ENCODE data around the gene CBX2. TPM values are rescaled to one million over a fixed set of nuclear protein-coding genes. Genes with fewer than 3 reads are reported as not detected.

Gene CBX2
- total RNA-seq, 1 experiment from 2014 or later, result 8.0 TPM

Other genes starting within 250 kb of the CBX2 start
- gene RBFOX3, start 167.1 kb upstream of the CBX2 start, total RNA-seq (2014; rRNA removed; shearing (Covaris generic)), result 0.35 TPM in 1 of 2 replicates, not detected in the other
- not detected in 2 replicates for gene ENPP7, start 47.2 kb upstream of the CBX2 start, total RNA-seq (2014; rRNA removed; shearing (Covaris generic))
- gene CBX8, start 18.9 kb downstream of the CBX2 start, total RNA-seq (2014; rRNA removed; shearing (Covaris generic)), result 7.6 and 9.0 TPM in 2 replicates
- gene CBX4, start 61.3 kb downstream of the CBX2 start, total RNA-seq (2014; rRNA removed; shearing (Covaris generic)), result 29.2 and 33.0 TPM in 2 replicates

All from HT1080 (cell line).